Measurements from ENCODE around the gene BNC2. TPM values are rescaled to one million over a fixed set of nuclear protein-coding genes. Genes with fewer than 3 reads are reported as not detected.

BNC2 gene
- total and polyA plus RNA-seq, 2 of the 13 experiments (the other 11 are each of a cell fraction or from before 2014, with no cell fraction given): not detected

- no peak for TF ChIP-seq E2F2 (CRISPR knock-in tag; IDR thresholded peaks at IDR 0.05; ENCODE audit: borderline replicate concordance)
- no peak for TF ChIP-seq MAFK (conservative IDR thresholded peaks at IDR 0.05 in 1 of 2, IDR thresholded peaks at IDR 0.05 in 1 of 2; ENCODE audit: low read length in 2 of 2)
- no peak for TF ChIP-seq GTF2F1 (IDR thresholded peaks at IDR 0.05; ENCODE audit: low read length)
- TF ChIP-seq MXD4 (CRISPR knock-in tag; IDR thresholded peaks at IDR 0.05): no peak
These were observed 414.6 kb downstream of the BNC2 start (continued) for GRCh38 chr9:16455842-16456241.

GRCh38 chr9:16453390-16453789, 417.1 kb downstream of the BNC2 start:
- CTCF ChIA-PET (ENCODE audit: low intra/inter-chr PET ratio, low total read pairs): no interaction called here
- H2AFZ ChIP-seq (ENCODE audit: low read length): no peak overlapping the region
- H3K36me3 ChIP-seq (replicated peaks in 1 of 2; ENCODE audit: control insufficient read depth in 1 of 2, insufficient read depth in 2 of 2, low read length in 2 of 2): no peaks in the 10 kb centered on the region
- H3K4me2 ChIP-seq (ENCODE audit: low read depth, low read length): no peak overlapping the region
- no peak overlapping the region for H3K4me3 ChIP-seq (replicated peaks in 1 of 3; ENCODE audit: insufficient read depth in 1 of 3, low read depth in 2 of 3, low read length in 3 of 3)
- no peak for FAIRE-seq
- no peak overlapping the region for H3K27ac ChIP-seq (ENCODE audit: extremely low read length, insufficient read depth, low read length)
- no peak for DNase-seq (ENCODE audit: low spot score)
- H3K9me3 ChIP-seq (ENCODE audit: low read length): no peaks in the 10 kb centered on the region
- no peaks in the 10 kb centered on the region for H3K79me2 ChIP-seq (ENCODE audit: insufficient read depth, low read length)
- no peak for ATAC-seq
- 0% methylated on average over 3 of the region's 3 CpGs for WGBS (ENCODE audit: low lambda C conversion rate)
- no peaks in the 10 kb centered on the region for H3K27me3 ChIP-seq (ENCODE audit: control insufficient read depth in 1 of 2, insufficient read depth in 2 of 2, low read length in 2 of 2)
- H4K20me1 ChIP-seq (ENCODE audit: insufficient read depth, low read length): no peaks in the 10 kb centered on the region
- BruUV-seq (replicated peaks): no TSS peak
- in situ Hi-C loops (cut with HindIII; ENCODE audit: extremely low pct_ligation_motif_present, low pct_unique_long_range_greater_than_20kb): no loop called here
- intact Hi-C loops (cut with micrococcal nuclease; ENCODE audit: unreplicated experiment): no loop called here
- no peak overlapping the region for H3K9ac ChIP-seq (ENCODE audit: insufficient read depth, low read depth, low read length)
- POLR2A ChIA-PET: no interaction called here
- no peaks in the 10 kb centered on the region for H3K4me1 ChIP-seq (ENCODE audit: insufficient read depth, low read length)
- no peak for TF ChIP-seq E2F2 (CRISPR knock-in tag; IDR thresholded peaks at IDR 0.05; ENCODE audit: borderline replicate concordance)
- TF ChIP-seq GLI4 (CRISPR knock-in tag; IDR thresholded peaks at IDR 0.05; ENCODE audit: borderline replicate concordance): no peak
- no peak for TF ChIP-seq SATB2 (CRISPR knock-in tag; IDR thresholded peaks at IDR 0.05)
- no peak for TF ChIP-seq BCLAF1 (IDR thresholded peaks at IDR 0.05)
- TF ChIP-seq CENPX (CRISPR knock-in tag; IDR thresholded peaks at IDR 0.05): no peak
- TF ChIP-seq GTF2F1 (IDR thresholded peaks at IDR 0.05; ENCODE audit: low read length): no peak
- TF ChIP-seq ZSCAN9 (CRISPR knock-in tag; IDR thresholded peaks at IDR 0.05; ENCODE audit: borderline replicate concordance): no peak
- TF ChIP-seq NFYB (CRISPR knock-in tag; IDR thresholded peaks at IDR 0.05): no peak
- TF ChIP-seq MLXIP (CRISPR knock-in tag; IDR thresholded peaks at IDR 0.05; ENCODE audit: borderline replicate concordance): no peak
- no peak for TF ChIP-seq ZFP36L1 (CRISPR knock-in tag; IDR thresholded peaks at IDR 0.05)
- no peak for TF ChIP-seq ZNF800 (CRISPR knock-in tag; IDR thresholded peaks at IDR 0.05)
